ENCODE results near the gene SPANXA1. TPM values are rescaled to one million over a fixed set of nuclear protein-coding genes. Genes with fewer than 3 reads are reported as not detected.
"Not testable (repeated sequence)": the region's sequence is repeated elsewhere in the genome, so short reads cannot be mapped to it uniquely, and the experiment has no call there.

Gene SPANXA1
- total RNA-seq (2021), result not detected in 3 replicates
- not detected for Bru-seq, nascent RNA
- long read RNA-seq, experiment 1, result 0 reads
- long read RNA-seq, experiment 2, result 0 reads
- long read RNA-seq, experiment 3, result 0 reads

GRCh38 chrX:141584638-141585037 lies at the start of gene SPANXA1:
TSS of gene SPANXA1 (minus strand) at chrX:141584738. CDS start at chrX:141584678, 60 bp downstream.
- H3K9me3 Mint-ChIP-seq, CTCF ChIA-PET: not testable (repeated sequence)

GRCh38 chrX:141632124-141632523 lies 47.6 kb upstream of the SPANXA1 start:
- no peak for ATAC-seq
- ChIA-PET CTCF (no interaction called here), POLR2A (no interaction called here)
- no peaks in the 10 kb centered on the region for H3K4me1 Mint-ChIP-seq
- H3K4me3 Mint-ChIP-seq, result no peak overlapping the region
- H3K9me3 Mint-ChIP-seq, result peaks cover 49% of the 10 kb centered on the region
- no peak overlapping the region for H3K27ac Mint-ChIP-seq
- peaks cover 22% of the 10 kb centered on the region for H3K36me3 Mint-ChIP-seq
- no peaks in the 10 kb centered on the region for H3K27me3 Mint-ChIP-seq (ENCODE audit: low read depth)
- TF ChIP-seq SOX15 (CRISPR knock-in tag; IDR thresholded peaks at IDR 0.05) (no peak), HMGXB4 (CRISPR knock-in tag; IDR thresholded peaks at IDR 0.05) (no peak), SP1 (CRISPR knock-in tag; conservative IDR thresholded peaks at IDR 0.05) (no peak), AFF4 (CRISPR knock-in tag; IDR thresholded peaks at IDR 0.05; ENCODE audit: borderline replicate concordance) (no peak), ZSCAN18 (CRISPR knock-in tag; IDR thresholded peaks at IDR 0.05) (no peak), SMAD3 (CRISPR knock-in tag; IDR thresholded peaks at IDR 0.05; ENCODE audit: borderline replicate concordance) (no peak), ZNF281 (CRISPR knock-in tag; IDR thresholded peaks at IDR 0.05) (no peak), ZNF425 (CRISPR knock-in tag; conservative IDR thresholded peaks at IDR 0.05) (no peak), CBFB (CRISPR knock-in tag; IDR thresholded peaks at IDR 0.05; ENCODE audit: low read depth) (no peak), GABPB1 (CRISPR knock-in tag; IDR thresholded peaks at IDR 0.05) (no peak), NR3C1 (CRISPR knock-in tag; conservative IDR thresholded peaks at IDR 0.05; ENCODE audit: low read depth) (no peak), ZNF263 (CRISPR knock-in tag; IDR thresholded peaks at IDR 0.05; ENCODE audit: low read depth) (no peak), OVOL2 (CRISPR knock-in tag; IDR thresholded peaks at IDR 0.05; ENCODE audit: borderline replicate concordance) (no peak), USF1 (CRISPR knock-in tag; IDR thresholded peaks at IDR 0.05) (no peak), IRF2 (CRISPR knock-in tag; IDR thresholded peaks at IDR 0.05; ENCODE audit: borderline replicate concordance, low read depth) (no peak), NR2C2 (CRISPR knock-in tag; IDR thresholded peaks at IDR 0.05) (no peak)
- no peak for DNase-seq (ENCODE audit: low spot score)

More at GRCh38 chrX:141584638-141585037, at the start of gene SPANXA1:
- H3K36me3 Mint-ChIP-seq; H3K4me3 Mint-ChIP-seq; H3K27ac Mint-ChIP-seq; ATAC-seq; H3K27me3 Mint-ChIP-seq (ENCODE audit: low read depth); DNase-seq (ENCODE audit: low spot score); POLR2A ChIA-PET; H3K4me1 Mint-ChIP-seq: not testable (repeated sequence)

Measured in WTC11 (cell line).